HPDE6-E6E7 (cell line): Measurements from ENCODE around the gene KNL1.
A peak's percentile ranks its signal among the peaks of the same experiment; 100 is the strongest.
"Not testable (repeated sequence)": the region's sequence is repeated elsewhere in the genome, so short reads cannot be mapped to it uniquely, and the experiment has no call there.

Experiments
- DNase-seq: peaks from one replicate; pipeline ENCODE4 v3.0.0; 2011; ENCODE audit warnings: missing footprints; ENCODE audit errors: extremely low spot score

KNL1 gene

GRCh38 chr15:40593588-40594428 lies at the start of gene KNL1:
Gene KNL1 (plus strand): TSS chr15:40594249. CDS start chr15:40602932, 8,683 bp downstream.
- peak; percentile 74 for DNase-seq

DNA sequence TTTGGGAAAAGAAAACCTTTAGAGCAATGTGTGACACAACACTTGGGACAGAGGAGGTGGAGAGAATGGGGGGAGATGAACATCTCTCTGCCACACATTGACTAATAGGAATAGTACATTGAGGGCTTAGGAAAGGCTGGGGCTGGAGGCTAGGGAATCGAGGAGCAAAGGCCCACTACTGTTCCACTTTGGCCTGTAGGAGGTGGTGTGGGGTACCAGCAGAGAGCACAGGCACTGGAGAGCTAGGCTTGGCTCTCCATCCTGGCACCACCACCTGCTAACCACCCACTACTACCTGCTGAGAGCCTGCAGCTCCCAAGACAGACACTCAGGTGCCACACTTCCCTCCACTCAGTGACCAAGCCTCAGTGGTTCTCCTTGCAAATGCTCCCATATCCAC lies 48.6 kb upstream of the KNL1 start:
- no peak for DNase-seq

GRCh38 chr15:40548610-40549009 lies 45.4 kb upstream of the KNL1 start:
- no peak for DNase-seq

- DNase-seq = no peak
Measured at GRCh38 chr15:40549894-40550293, 44.2 kb upstream of the KNL1 start.

DNA sequence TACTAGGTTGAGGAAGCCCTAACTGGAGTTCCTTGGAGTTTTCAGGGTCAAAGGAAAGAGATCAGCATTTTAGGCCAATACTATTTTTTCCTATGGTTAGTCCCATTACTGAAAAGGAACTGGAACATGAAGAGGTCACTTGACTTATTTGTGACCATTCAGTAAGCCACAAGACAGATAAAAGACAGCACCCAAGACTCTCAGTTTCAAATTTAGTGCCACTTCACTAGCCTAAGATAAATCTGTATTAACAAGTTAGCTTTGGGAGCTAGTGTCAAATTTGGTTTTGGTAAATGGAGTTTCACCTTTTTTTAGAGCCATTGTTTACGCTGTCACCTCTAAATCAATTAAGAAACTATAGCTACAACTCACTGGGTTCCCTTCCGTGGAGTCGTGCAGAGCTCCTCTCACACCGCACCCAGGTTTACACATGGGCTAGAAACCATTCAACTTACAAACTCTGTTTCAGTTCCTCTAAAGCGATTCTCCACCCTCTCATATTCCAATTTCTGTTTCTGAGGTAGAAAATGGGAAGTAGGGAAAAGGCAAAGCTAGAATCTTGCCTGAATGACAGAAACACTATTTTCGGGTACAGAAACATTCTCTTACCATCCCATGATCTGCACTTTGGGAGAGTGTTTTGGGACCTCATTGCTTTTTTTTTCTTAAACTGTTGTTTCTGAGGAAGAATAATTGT lies 43.6 kb upstream of the KNL1 start:
- DNase-seq = no peak

GRCh38 chr15:40554161-40554525 lies 39.9 kb upstream of the KNL1 start:
- DNase-seq = no peak

DNA sequence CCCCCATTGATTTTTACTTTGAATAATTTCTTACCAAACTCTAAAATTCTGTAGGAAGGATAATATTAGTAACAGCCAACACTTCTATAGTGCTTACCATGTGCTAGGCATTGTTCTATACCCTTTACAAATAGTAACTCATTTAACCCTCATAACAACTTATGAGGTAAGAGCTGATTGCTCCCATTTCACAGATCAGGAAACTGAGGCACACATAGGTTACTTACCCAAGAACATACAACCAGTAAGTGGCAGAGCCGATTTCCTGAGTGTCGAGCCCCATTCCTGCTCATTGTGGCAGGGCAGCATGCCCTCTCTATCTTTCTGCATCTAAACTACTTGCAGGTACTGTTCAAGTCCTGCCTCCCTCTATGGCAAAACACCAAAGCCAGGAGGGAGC lies 38.2 kb upstream of the KNL1 start:
- no peak for DNase-seq

- DNase-seq = no peak
Measured at GRCh38 chr15:40558952-40559742, 34.9 kb upstream of the KNL1 start.

DNA sequence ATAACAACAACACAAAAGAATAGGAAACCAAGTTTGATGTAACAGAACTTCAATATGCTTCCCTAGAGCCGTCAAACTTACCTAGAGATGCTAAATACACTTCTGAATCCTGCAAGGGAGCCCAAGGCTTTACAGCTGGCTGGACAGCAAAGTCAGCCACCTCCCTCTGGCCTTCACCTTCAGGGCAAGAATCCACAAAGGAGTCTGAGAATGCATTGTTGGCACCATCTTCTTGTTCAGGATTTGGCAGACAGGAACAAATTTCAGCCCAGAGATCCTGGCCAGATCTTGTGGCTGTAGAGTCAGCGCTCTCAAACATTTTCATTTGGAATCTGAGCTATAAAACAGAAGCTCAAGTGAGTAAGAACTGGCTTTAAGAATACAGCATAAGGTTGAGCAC lies 31.4 kb upstream of the KNL1 start:
- no peak for DNase-seq

DNA sequence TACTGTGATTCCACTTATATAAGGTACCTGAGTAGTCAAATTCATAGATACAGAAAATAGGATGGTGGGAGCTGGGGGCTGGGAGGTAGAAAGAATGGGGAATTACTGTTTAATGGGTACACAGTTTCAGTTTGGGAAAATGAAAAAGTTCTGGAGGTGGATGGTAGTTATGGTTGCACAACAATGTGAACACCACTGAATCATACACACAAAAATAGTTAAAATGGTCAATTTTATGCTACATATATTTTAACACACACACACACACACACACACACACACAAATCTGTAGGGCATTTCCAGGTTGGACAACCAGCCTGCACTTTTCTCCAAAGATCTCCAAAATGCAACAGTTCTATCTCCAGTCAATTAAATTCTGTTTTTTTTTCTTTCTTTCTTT lies 30.6 kb upstream of the KNL1 start:
- DNase-seq = no peak

- peak; percentile 100 for DNase-seq
Measured at GRCh38 chr15:40564591-40565332, 29.3 kb upstream of the KNL1 start, which contains the start of gene CCDC32. Gene CCDC32 (minus strand): TSS chr15:40565042. CDS start chr15:40563015, 2,027 bp downstream.

DNA sequence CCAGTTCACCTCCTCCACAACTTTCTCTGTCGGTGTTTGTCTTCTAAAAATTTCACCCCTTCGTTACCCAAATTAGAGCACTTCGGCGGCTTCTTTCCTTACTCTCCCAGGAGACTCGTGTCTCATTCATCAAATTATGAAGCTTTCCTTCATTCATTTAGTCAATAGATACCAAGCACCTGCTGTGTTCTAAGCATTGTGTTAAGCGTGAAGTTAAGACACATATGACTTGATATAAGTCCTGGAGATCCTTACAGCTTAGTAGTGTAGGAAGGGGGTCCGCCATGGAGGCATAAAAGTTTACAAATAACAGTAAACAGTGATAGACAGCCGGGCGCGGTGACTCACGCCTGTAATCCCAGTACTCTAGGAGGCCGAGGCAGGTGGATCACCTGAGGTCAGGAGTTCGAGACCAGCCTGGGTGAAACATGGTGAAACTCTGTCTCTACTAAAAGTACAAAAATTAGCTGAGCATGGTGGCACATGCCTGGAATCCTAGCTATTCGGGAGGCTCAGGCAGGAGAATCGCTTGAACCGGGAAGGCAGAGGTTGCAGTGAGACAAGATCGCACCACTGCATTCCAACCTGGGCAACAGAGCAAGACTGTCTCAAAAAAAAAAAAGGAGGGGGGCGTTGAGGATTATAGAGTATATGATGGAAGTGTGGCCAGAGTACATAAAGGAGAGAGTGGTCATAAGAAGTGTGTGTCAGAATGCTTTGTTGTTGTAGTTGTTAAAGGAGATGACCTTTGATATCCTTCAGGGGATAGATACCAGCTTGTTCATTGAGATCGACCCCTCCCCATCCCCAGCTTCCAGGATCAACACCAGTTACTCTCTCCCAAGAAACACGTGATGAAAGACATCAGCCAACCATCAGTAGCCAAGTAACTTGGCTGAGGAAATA lies 28.5 kb upstream of the KNL1 start:
- DNase-seq = peak; percentile 32

GRCh38 chr15:40567111-40567510 lies 26.9 kb upstream of the KNL1 start:
- no peak for DNase-seq

GRCh38 chr15:40569129-40569953 lies 24.7 kb upstream of the KNL1 start, which contains the start of gene RPUSD2:
Gene RPUSD2 (plus strand): TSS chr15:40569299. CDS start chr15:40569338, 39 bp downstream.
- peak; percentile 94 for DNase-seq

DNA sequence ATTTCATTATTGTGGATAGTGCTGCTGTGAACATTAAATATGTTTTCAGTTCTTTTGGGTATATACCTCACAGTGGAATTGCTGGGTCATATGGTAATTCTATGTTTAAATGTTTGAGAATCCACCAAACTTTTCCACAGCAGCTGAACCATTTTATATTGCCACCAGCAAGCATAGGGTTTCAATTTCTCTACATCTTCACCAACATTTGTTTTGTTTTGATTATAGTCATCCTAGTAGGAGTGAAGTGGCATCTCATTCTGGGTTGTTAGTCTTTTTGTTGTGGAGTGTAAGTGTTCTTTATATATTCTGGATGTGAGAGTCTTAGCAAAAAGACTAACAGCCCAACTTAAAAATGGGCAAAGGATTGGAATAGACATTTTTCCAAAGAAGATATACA lies 18.9 kb upstream of the KNL1 start:
- DNase-seq = no peak

DNA sequence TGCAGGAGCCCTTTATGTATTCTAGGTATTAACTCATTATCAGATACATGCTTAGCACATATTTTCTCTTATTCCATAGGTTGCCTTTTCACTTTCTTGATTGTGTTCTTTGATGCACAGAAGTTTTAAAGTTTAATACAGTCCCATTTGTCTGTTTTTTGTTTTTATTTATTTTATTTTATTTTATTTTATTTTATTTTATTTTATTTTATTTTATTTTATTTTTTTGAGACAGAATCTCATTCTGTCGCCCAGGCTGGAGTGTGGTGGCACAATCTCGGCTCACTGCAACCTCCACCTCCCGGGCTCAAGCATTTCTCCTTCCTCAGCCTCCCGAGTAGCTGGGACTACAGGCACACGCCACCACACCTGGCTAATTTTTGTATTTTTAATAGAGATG lies 17.1 kb upstream of the KNL1 start:
- not testable (repeated sequence) for DNase-seq

DNA sequence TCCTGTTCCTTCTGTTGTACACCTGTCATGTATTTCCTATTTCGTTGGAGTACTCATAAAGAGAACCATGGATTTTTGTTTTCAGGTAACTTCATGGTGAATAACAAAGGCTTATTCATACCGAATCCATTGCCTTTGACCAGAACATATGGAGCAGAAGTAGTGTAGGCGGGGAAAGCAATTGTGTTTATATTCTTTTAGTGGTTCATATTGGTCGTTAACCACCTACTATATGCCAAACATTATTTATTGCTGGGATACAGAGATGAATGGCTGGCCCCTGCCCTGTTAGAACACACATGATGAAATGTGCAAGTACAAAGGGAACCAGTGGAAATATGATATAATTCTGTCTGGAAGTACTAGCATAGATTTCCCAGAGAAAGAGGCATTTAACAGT lies 15.2 kb upstream of the KNL1 start:
- no peak for DNase-seq

GRCh38 chr15:40581796-40582195 lies 12.3 kb upstream of the KNL1 start:
- not testable (repeated sequence) for DNase-seq

DNA sequence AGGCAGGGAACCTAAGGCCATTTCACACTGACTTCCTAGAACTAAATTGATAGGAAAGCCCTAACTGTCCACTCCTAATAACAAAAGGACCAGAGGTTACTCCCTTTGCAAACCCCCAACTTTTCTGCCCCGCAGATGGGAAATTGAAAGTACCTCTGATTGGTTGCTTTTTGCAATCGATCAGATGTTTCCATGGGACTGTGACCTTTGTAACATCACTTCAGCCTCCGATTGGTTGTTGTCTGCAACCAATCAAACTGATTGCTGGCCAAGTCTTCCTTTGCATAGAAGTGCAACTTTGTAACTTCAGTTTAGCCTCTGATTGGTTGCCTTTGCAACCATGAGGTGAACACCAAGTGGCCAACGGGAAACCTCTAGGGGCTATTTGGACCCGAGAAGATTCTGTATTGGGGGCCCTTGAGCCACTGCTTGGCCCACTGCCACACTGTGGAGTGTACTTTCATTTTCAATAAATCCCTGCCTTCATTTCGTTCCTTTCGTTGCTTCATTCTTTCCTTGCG lies 11.3 kb upstream of the KNL1 start:
- no peak for DNase-seq
